MV-4-11 (cell line): ENCODE results near the gene DACT2.
"Not testable (repeated sequence)": the region's sequence is repeated elsewhere in the genome, so short reads cannot be mapped to it uniquely, and the experiment has no call there.

ENCODE experiments used
- DNase-seq: peaks from one replicate; lab custom pipeline; 2025; lab: John Stamatoyannopoulos, UW

The DACT2 gene

GRCh38 chr6:168326294-168327261 lies 7.0 kb upstream of the DACT2 start:
- DNase-seq = no peak

DNA sequence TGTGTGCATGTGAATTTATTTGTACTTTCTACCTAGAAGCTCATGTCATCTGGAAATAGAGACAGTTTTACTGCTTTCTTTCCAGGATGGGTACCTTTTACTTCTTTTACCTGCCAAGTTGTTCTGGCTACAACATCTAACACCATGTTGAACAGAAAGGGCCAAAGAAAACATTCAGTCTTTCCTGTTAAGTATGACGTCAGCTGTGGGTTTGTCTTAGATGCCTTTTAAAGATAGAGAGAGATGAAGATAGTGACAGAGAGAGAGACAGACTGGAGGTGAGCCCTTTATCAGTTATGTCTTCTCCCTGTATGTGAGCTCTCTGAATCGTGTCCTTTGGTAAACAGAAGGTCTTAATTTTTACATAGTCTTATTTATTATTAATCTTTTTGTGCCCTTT lies 3.4 kb upstream of the DACT2 start:
- DNase-seq = no peak

- DNase-seq = no peak
Observed at GRCh38 chr6:168320634-168321033, 1.1 kb upstream of the DACT2 start.

- DNase-seq = no peak
Observed at GRCh38 chr6:168318579-168319278, 848 bp downstream of the DACT2 start.

- DNase-seq = no peak
Observed at GRCh38 chr6:168318090-168318489, 1.5 kb downstream of the DACT2 start.

DNA sequence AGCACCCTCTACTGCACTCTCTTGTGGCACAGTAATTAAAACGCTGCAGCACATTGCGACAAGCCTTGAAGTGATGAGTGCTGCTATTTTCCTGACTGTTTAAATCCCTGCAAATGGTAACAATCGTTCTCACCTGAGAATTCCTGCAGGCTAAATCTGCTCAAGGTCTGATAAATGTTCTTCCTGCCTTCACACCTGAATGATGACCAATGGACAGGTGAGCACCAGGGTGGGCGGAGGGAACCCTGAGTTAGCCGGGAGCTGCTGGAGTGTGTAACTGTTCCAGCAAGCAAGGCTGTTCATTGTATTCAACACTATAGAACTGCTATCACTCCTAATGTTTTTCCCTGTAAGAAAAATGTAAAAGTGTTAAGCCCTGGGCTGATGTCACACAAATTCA lies 4.0 kb downstream of the DACT2 start:
- DNase-seq = no peak

DNA sequence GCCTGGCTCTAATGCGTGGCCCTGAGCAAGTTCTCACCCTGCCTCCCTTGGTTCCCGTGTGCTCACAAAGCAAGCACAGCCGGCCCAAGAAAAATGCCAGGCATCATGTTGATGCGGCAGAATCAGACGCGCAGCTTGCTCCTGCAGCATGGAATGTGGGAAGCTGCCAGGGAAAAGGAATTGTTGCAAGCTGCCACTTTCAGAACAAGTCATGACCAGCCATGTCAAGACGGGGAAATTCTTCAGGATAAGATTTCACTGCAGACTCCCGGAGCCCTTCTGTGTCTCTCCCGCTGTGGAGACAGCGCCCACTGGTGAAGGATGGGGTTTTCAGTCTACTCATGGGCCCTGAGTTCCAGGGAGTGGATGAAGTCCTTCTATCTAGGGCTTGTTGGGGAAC lies 4.6 kb downstream of the DACT2 start:
- DNase-seq = no peak

DNA sequence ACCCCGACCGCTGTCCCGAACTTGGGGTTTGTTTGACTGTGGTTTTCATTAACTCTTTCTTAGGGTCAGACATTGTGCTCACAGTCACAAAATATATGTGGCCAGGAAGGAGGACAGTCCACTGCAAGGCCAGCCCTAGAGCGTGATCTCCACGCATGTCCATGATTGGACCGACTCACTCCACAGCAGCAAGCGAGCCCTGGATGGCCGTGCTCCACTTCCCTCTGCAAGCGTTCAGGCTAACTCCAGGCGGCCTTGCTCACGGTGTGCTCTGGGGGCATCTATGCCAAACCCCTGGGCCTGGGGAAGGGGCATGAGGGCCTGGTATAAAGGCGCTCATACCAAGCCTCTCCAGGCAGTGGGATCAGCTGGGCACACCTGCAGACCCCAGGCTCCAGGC lies 5.6 kb downstream of the DACT2 start:
- DNase-seq = no peak

DNA sequence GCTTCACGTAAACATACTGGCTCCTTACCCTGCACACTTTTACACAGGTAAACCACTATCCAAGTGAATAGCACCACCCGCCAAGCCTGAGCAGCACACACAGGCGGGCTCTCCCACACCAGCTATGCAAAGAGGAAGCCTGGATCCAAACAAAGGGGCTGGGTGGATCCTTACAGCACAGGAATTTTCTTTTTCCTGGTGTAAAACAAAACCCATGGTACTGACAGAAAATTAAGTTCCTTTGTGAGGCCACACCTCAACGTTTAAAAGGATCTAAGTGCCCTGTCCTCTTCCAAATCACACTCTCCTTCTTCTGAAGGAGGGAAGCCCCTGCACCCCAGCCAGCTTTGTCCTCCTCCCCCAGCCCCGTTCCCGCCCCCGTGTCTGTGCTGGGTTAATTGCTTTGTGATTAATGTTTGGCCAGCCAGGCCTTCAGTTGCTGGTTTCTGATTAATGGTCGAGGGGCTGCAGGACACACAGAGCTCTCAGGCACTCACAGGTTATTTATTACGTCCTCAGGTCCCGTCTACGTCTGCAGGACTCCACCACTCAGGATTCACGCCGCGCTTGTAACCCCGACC lies 6.1 kb downstream of the DACT2 start:
- no peak for DNase-seq

- DNase-seq = not testable (repeated sequence)
Observed at GRCh38 chr6:168312125-168312507, 7.5 kb downstream of the DACT2 start.

- no peak for DNase-seq
Observed at GRCh38 chr6:168311410-168312124, 8.0 kb downstream of the DACT2 start.

DNA sequence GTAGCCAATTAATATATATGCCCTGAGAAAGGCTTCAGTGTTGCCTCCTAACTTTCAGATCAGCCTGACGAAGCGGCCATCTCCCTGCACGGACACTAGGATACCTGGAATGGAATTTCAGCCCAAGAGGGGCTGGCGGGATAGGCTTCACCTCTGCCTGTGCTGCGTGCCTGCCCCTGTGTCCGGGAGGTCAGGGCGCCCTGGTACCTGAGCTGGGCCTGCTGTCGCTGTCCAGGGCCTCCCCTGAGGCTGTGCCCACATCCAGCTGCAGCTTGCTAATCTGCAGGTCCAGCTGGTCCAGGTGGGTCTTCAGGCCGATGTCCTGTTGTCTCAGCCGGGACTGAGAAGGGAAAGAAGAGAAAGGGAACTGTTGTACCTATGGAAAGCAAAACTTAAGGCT lies 8.6 kb downstream of the DACT2 start:
- no peak for DNase-seq

GRCh38 chr6:168310403-168310802 lies 9.2 kb downstream of the DACT2 start:
- no peak for DNase-seq

DNA sequence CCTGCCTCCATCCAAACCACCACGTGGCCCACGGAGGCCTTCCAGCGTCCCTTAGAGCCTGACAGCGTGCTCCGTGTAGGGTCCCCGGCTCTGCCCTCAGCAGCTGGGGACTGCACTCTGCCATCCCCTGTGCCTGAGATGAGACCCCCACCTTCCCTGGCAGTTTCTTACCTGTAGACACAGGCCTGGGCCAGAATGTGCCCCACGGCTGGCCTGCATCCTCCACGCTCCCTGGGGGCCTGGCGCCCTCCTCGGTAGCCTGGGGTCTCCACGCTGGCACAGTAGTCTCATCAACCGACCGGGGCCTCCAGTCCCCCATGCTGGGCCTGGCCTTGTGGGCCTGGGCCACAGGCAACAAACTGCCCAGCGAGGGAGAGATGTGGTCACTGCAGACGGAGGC lies 9.6 kb downstream of the DACT2 start:
- no peak for DNase-seq

- DNase-seq = no peak
Observed at GRCh38 chr6:168309183-168309582, 10.4 kb downstream of the DACT2 start.

DNA sequence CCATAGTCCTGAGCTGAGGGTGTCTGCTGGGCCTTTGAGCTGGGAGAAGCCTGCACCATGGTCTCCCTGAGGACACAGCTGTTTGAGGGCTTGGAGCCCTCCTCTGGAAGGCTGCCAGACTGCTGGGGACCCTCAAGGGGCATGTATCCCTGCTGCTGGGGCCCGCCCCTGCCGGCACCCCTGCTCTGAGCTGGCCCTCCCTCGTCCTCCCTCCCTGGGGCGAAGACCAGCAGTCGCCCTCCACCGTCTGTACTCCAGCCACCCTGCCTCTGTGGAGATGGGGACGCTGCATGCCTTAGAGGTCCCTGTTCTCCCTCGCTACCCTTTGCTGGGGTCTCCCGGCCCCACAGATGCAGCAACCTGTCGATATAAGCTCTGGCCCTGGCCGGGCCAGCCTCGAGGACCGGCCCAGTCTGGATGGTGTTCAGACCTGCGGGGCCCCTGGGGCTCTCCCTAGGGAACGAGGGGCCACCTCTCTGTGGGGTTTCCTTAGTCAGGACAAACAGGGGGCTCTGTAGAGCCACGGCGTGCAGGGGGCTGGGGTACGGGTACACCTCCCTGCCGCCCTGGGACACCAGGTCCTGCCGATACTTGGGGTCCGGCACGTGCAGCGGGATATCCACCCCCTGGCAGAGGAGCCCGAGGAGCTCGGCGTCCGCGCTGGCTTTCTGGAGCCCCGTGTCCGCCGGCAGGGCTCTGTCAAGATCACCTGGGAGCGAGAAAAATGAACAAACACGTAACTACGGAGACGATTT lies 11.0 kb downstream of the DACT2 start:
- DNase-seq = no peak

DNA sequence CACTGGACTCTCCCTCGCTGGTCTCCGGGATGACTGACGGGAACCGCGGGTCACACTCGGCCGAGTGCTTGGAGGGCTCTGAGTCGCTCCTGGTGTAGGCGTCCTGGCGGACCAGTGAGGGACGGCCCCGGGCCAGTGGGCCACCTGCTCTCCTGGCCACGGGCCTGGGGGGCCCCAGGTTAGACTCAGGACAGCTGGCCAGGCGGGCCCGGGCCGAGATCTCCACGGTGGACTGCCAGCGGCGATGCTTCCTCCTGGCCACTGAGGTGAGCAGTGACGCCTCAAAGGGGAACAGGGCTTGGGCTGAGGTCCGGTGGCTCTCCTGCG lies 11.9 kb downstream of the DACT2 start:
- no peak for DNase-seq

- no peak for DNase-seq
Observed at GRCh38 chr6:168307015-168307694, 12.4 kb downstream of the DACT2 start.

DNA sequence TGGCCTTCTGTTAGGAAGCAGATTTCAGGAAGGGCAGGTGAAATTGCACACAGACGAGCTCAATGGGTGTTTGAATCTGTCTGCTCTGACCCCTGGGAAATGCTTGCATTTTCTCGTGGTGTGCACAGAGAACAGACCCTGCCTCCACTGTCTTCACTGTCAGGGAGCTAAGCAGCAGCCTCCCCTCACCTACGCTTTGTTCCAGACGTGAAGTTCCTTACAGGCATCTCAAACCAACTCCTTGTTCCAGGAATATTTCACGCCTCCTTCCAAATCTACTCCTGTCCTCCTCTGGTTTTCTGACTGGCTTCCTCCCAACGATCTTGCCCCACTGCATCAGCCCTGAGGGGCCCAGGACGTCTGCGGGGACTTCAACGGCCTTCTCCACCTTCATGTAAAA lies 13.7 kb downstream of the DACT2 start:
- DNase-seq = no peak

DNA sequence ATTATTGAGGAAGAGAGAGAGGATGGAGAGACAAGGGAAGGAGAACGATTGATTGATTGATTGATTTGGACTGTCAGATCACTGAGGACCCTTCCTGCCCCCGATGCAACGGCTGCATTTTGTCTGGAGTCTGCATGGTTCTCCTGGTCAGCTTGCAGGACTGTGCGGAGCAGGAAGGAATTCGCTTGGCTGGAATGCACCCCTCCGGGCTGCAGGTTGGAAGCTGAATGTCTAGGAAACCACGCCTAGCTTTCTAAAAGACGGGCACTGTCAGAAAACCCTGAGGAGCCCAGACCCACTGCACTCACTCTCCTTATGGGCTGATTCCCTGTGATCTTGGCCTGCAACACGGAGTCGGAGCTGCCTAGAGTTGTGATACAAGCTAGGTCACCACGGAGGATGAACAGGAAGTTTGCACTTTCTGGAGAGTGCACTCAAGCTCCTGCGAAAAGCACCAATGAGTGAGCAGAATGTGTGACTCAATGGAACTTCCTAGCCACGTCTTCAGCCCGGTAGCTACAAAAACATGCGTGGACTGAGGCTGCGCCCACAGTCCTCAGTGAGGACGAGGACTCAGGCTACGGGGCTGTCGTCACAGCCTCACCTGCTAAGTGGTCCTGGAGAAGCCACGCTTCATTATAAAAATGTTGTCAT lies 14.4 kb downstream of the DACT2 start:
- DNase-seq = no peak

DNA sequence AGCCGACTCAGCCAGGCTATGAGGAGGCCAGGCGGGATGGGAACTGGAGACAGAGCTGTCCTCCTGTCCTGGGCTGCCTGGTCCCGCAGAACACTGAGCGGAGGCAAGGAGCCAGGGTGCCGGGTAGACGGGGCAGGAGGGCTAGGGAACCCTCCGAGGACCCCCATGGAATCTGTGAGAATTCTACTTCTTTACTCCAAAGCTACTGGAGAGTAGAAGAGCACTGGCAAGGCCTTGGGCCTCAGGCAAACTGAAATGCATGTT lies 14.9 kb downstream of the DACT2 start:
- no peak for DNase-seq
